GM08714 (cell line): ENCODE measurements around the gene OVOL3.

Experiments
- H3K4me3 ChIP-seq: fragments of 200-500 bp; sonication (Bioruptor generic); 2 replicates; pipeline ENCODE4 v1.5.1; 2014; ENCODE audit warnings: mild to moderate bottlenecking, low read length, inconsistent platforms
- ZNF274 ChIP-seq: IDR thresholded peaks from 2 replicates; pipeline ENCODE4 v1.6.1; 2012; ENCODE audit warnings: mild to moderate bottlenecking, low read depth, low read length

OVOL3 gene

GRCh38 chr19:36136964-36137686, 26.2 kb downstream of the OVOL3 start:
- no peak for TF ChIP-seq ZNF274
- no peak overlapping the region for H3K4me3 ChIP-seq

GRCh38 chr19:36139120-36139472, 28.2 kb downstream of the OVOL3 start:
- no peak for TF ChIP-seq ZNF274
- peak overlapping the region; percentile 89; the same call in 1 of the 2 replicates for H3K4me3 ChIP-seq

DNA sequence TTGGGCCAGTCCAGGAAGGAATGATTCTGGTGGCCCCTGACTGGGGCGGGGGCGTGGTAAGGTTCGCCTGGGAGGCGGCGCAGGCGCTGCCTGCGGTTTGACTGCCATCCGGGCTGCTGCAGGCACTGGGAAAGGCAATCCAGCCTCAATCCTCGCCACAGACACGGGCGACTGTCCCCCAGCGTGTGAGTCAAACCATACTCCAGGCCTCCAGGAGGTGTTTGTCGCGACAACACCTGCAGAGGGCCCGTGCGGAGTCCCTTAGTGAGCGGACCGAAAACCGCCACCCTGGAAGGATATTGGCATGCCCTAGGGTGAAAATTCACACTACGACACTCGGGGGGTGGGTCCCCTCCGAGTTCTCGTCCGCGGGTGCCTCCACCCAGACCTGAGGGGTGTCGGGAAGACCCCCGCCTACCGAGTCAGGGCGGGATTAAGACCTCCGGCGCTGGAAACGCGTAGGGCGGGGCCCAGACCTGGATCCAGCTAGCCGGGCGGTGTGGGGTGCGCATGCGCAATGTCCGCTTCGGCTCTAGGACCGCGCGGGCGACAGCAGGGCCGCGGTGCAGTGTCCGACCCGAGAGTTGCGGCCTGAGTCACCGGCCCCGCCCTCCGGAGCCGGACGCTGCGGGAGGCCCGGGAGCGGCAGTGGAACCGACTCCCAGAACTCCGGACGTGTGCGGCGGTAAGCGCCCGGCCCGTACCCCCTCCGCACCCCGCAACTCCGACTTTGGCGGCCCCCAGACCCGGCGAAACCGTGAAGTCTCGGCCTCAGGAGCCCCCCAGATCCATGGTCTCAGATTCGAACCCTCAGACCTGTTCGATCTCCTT, 28.7 kb downstream of the OVOL3 start, which contains the start of gene CAPNS1:
TSS of gene CAPNS1 (plus strand) at position 594 of the 831 bp plus-strand sequence. CDS start 946 bp downstream, outside the sequence.
- TF ChIP-seq ZNF274, result no peak
- H3K4me3 ChIP-seq, result peak within 1 kb of the TSS; percentile 89

- H3K4me3 ChIP-seq, result peak overlapping the region; percentile 89
- no peak for TF ChIP-seq ZNF274
These were observed 29.5 kb downstream of the OVOL3 start for GRCh38 chr19:36140304-36141038.

DNA sequence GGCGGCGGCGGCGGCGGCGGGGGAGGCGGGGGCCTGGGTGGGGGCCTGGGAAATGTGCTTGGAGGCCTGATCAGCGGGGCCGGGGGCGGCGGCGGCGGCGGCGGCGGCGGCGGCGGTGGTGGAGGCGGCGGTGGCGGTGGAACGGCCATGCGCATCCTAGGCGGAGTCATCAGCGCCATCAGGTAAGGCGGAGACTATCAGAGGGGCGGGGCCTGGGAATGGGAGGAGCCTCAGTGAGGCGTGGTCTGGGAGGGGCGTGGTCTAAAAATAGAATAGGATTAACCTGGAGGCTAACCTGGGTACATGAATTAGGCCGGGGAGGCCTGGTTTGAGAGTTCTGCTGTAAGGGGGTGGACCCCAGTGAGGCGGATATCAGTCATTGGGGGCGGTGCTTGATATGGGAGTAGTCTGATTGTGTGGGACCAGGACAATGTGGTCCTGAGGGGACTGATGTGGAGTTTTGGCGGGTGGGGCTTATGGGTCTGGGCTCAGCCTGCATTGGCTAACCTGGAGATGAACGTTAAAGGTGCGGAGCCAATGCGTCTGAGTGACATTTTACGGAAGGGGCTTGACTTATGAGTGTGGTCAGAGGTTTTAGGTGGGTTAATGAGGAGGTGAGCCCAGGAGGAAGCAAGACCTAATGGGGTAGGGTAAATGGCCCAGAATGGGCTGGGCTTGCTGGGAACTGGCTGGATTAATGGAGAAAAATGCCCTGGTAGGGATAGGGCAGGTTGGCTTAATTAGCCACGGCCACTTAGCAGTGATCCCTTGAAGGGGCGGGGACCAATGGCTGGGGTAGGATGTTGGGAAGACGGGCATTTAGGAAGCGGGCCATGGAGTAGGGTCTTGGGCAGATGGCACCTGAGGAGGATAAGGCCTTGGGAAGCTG, 30.3 kb downstream of the OVOL3 start:
- no peak for TF ChIP-seq ZNF274
- peak overlapping the region; percentile 89 for H3K4me3 ChIP-seq

DNA sequence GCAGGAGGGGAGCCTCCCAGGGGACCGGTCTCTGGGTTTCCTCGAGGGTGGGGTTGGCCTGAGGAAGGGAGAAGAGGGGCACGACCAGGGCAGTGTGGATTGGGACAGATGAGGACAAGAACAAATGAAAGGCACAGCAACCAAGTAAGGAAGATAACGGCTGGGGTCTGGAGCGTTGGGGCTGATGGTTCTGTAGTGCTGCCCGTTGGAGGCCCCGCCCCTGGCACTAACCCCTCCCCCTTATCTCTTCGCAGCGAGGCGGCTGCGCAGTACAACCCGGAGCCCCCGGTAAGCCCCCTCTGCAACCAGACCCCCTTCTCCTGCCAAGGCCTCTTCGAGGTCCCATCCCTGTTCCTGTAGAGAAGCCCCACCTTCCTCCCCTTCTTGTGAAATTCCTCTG, 31.1 kb downstream of the OVOL3 start:
- no peak overlapping the region for H3K4me3 ChIP-seq

DNA sequence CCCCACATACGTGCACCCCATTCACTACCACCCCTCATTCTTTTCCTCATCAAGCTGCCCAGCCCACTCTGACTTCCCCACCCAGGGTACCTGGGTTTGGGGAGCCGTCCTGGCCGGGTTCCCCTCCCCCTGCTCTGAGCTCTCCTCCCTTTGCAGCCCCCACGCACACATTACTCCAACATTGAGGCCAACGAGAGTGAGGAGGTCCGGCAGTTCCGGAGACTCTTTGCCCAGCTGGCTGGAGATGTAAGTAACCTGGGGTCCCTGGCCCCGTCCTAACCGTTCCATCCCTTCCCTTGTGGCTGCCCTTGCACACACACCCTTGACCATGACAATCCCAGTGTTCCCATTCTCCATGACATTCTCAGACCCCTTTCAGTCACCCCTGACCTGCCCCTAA, 31.6 kb downstream of the OVOL3 start:
- no peak for TF ChIP-seq ZNF274

More for the DNA sequence above, 31.1 kb downstream of the OVOL3 start:
- no peak for TF ChIP-seq ZNF274

DNA sequence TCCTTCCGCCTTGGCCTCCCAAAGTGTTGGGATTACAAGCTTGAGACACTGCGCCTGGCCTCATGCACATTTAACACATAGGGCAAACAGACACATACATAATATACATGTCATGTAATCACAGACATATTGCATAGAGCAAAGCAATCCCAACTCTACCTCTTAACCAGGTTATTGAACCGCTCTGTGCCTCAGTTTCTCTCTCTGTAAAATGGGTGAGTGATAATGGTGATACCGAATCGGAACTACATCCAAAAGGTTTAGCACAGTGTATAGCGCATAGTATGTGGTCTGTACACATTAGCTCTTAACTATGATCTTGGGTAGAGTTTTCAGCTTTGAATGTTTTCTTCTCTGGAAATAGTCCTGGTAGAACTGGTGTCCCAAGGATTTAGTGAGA, 33.7 kb downstream of the OVOL3 start:
- no peak overlapping the region for H3K4me3 ChIP-seq
- no peak for TF ChIP-seq ZNF274

More for the DNA sequence above, 31.6 kb downstream of the OVOL3 start:
- H3K4me3 ChIP-seq, result no peak overlapping the region

DNA sequence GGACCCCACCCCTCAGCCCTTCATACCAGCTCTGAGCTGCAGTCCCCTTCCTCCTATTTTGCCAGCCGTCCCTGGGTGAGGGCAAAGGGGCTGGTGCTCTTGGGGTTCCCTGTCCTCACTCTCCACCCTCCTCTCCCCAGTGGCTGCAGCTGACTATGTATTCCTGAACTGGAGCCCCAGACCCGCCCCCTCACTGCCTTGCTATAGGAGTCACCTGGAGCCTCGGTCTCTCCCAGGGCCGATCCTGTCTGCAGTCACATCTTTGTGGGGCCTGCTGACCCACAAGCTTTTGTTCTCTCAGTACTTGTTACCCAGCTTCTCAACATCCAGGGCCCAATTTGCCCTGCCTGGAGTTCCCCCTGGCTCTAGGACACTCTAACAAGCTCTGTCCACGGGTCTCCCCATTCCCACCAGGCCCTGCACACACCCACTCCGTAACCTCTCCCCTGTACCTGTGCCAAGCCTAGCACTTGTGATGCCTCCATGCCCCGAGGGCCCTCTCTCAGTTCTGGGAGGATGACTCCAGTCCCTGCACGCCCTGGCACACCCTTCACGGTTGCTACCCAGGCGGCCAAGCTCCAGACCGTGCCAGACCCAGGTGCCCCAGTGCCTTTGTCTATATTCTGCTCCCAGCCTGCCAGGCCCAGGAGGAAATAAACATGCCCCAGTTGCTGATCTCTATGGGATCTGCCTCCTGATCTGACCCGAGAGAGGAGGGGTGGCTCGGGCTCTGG, 38.9 kb downstream of the OVOL3 start:
- H3K4me3 ChIP-seq, result no peak overlapping the region
- no peak for TF ChIP-seq ZNF274

DNA sequence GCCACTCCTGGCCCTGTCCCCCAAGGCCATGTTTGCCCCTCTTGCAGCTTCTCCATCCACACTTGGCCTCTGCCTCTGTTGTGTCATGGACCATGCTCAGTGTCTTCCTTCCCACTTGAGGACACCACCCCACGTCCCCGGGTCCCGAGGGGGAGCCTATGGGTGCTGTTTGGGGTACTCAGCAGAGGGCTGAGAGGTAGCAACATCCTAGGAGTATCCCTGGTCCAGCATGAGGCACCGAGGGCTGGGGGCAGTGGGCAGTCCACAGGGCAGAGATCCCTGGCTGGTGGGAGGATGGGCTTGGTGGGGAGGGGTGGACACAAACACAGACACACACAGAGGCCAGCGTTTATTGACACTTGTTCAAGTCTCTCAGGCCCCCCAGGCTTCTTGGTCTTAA, 39.6 kb downstream of the OVOL3 start:
- no peak for TF ChIP-seq ZNF274
- no peak overlapping the region for H3K4me3 ChIP-seq

- no peak overlapping the region for H3K4me3 ChIP-seq
- TF ChIP-seq ZNF274, result no peak
These were observed 40.4 kb downstream of the OVOL3 start for GRCh38 chr19:36151144-36152018.

- no peak overlapping the region for H3K4me3 ChIP-seq
These were observed 41.0 kb downstream of the OVOL3 start for GRCh38 chr19:36152019-36152351.

More at GRCh38 chr19:36152019-36152351, 41.0 kb downstream of the OVOL3 start:
- no peak for TF ChIP-seq ZNF274
